Vagina (tissue), 2 donors: Measurements from ENCODE around the gene MAPKBP1. TPM values are rescaled to one million over a fixed set of nuclear protein-coding genes. Genes with fewer than 3 reads are reported as not detected.

ENCODE experiments used
- DNase-seq, 2 donors: peaks; one replicate each; pipeline ENCODE4 v3.0.0-alpha.2; 2017; ENCODE audit errors: extremely low spot score in 2 of 2
- H3K27ac ChIP-seq: fragments of 200-600 bp; sonication (generic); one replicate; pipeline ENCODE4 v1.5.1; 2019
- H3K27me3 ChIP-seq: fragments of 200-600 bp; sonication (generic); one replicate; pipeline ENCODE4 v1.5.1; 2019
- H3K36me3 ChIP-seq, 2 donors: fragments of 200-600 bp; sonication (generic); one replicate each; pipeline ENCODE4 v1.5.1; 2017 to 2019
- H3K4me1 ChIP-seq: fragments of 200-600 bp; sonication (generic); one replicate; pipeline ENCODE4 v1.5.1; 2019
- H3K4me3 ChIP-seq, 2 donors: fragments of 200-600 bp; sonication (generic); 1 replicate in 1 of 2; 2 replicates in 1 of 2; pipeline ENCODE4 v1.5.1; 2016 to 2019
- H3K9me3 ChIP-seq: fragments of 200-600 bp; sonication (generic); one replicate; pipeline ENCODE4 v1.5.1; 2019
- POLR2A ChIP-seq, 2 donors: fragments of 450-650 bp; IDR thresholded peaks; one replicate each; pipeline ENCODE4 v1.6.1; 2017; ENCODE audit warnings: antibody characterized with exemption in 2 of 2, mild to moderate bottlenecking in 2 of 2, moderate library complexity in 2 of 2
- POLR2AphosphoS5 ChIP-seq, 2 donors: sonication (generic); formaldehyde crosslinking; IDR thresholded peaks; one replicate each; pipeline ENCODE4 v1.9.0; 2017; ENCODE audit warnings: antibody characterized with exemption in 2 of 2, mild to moderate bottlenecking in 2 of 2, low read depth in 1 of 2; ENCODE audit not compliant: insufficient read depth in 1 of 2
- intact Hi-C: fragments of 100-400 bp; cut with DNase I; formaldehyde crosslinking; loops from one replicate; pipeline ENCODE4 v1.15.1; 2023
- total RNA-seq: library from RNA; depleted of rRNA; stranded (reverse); fragments of >200 nt; gene quantifications from one replicate; pipeline ENCODE4 v1.2.3, GENCODE V29; 2016
- TF ChIP-seq, protein P1 (sequence below), 3 experiments: fragments of 450-650 bp in 2 of 3; fragments of 200-600 bp in 1 of 3; sonication (generic) in 1 of 3; IDR thresholded peaks; one replicate each; pipeline ENCODE4 v1.5.1; 2017 to 2019; ENCODE audit warnings: antibody characterized with exemption in 3 of 3, mild to moderate bottlenecking in 2 of 3, moderate library complexity in 2 of 3

Gene MAPKBP1
- total RNA-seq, 1 donor from 2014 or later = 35.8 TPM

DNA sequence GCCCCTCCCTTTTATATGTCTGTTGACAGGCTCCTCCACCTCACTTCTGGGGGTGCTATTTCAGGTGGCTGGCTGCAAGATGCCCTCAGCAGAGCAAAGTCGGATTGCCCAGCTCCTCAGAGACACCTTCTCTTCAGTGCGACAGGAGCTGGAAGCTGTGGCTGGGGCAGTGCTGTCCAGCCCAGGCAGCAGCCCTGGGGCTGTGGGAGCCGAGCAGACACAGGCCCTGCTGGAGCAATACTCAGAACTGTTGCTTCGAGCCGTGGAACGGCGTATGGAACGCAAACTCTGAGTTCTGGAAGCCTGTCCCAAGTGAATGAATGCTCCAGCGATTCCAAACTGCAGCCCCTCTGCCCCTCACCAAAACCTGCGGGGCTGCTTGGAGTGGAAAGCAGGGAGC, 50.9 kb downstream of the MAPKBP1 start:
- TF ChIP-seq, protein P1, sequence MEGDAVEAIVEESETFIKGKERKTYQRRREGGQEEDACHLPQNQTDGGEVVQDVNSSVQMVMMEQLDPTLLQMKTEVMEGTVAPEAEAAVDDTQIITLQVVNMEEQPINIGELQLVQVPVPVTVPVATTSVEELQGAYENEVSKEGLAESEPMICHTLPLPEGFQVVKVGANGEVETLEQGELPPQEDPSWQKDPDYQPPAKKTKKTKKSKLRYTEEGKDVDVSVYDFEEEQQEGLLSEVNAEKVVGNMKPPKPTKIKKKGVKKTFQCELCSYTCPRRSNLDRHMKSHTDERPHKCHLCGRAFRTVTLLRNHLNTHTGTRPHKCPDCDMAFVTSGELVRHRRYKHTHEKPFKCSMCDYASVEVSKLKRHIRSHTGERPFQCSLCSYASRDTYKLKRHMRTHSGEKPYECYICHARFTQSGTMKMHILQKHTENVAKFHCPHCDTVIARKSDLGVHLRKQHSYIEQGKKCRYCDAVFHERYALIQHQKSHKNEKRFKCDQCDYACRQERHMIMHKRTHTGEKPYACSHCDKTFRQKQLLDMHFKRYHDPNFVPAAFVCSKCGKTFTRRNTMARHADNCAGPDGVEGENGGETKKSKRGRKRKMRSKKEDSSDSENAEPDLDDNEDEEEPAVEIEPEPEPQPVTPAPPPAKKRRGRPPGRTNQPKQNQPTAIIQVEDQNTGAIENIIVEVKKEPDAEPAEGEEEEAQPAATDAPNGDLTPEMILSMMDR (IDR thresholded peaks at IDR 0.05) = no peak
- no peak for TF ChIP-seq POLR2AphosphoS5 (IDR thresholded peaks at IDR 0.05; ENCODE audit: insufficient read depth in 1 of 2, low read depth in 1 of 2)
- TF ChIP-seq POLR2A (IDR thresholded peaks at IDR 0.05) = no peak
- intact Hi-C loops = no loop called here
- peaks cover 26% of the 10 kb centered on the region for H3K4me1 ChIP-seq
- DNase-seq = no peak
- no peak overlapping the region for H3K4me3 ChIP-seq
- no peaks in the 10 kb centered on the region for H3K27me3 ChIP-seq
- H3K9me3 ChIP-seq = no peaks in the 10 kb centered on the region
- no peak overlapping the region for H3K27ac ChIP-seq
- H3K36me3 ChIP-seq = peaks cover 0 to 40% of the 10 kb centered on the region in 2 donors

DNA sequence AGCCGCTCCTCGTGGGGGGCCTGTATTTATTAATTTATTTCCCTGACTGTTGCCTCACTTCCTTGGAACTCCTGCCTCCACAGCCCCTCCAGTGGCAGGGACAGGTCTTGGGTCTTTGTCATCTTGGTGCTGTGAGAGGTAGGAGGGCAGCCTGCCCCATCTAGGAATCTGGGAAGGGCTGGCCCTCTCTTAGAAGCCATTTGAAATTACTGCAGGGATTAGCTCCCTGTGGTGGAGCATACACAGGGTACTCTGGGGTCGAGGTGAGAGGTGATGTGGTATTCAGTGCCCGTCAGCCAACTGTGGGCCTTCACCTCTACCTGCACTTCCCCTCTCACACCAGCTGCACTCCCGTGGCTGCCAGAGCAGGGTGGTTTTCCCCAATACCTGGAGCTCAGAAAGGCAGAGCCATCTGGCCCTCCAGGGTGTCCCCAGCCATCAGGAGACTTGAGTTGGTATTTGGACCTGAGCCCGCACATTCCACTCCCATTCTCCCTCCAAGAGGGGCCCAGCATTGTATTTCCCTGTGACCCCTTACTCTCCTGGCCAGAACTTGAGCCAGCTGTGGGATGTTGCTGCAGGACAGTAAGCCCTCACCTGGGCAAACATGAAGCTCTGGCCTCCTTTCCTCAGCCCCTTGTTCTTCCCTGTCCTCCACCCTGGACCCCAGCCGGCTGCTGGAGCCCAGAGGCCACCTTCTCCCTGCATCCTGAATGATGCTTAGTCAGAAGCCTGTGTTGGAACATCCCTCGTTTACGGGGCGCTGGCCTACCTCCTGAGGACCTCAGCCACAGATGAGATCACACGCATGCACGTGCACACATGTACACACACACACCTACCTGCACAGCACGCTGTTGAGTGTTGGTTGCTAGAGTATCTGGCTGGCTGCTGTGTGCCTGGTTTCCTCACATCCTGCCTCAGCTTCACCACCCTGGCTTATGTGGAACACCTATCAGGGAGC, 51.6 kb downstream of the MAPKBP1 start:
- Histone ChIP-seq H3K36me3 (peaks cover 0 to 38% of the 10 kb centered on the region in 2 donors), H3K27me3 (no peaks in the 10 kb centered on the region), H3K4me3 (no peak overlapping the region), H3K9me3 (no peaks in the 10 kb centered on the region), H3K27ac (no peak overlapping the region), H3K4me1 (peaks cover 34% of the 10 kb centered on the region)
- no peak for DNase-seq
- intact Hi-C loops = no loop called here
- TF ChIP-seq, protein P1 (IDR thresholded peaks at IDR 0.05) = no peak
- TF ChIP-seq POLR2AphosphoS5 (IDR thresholded peaks at IDR 0.05; ENCODE audit: insufficient read depth in 1 of 2, low read depth in 1 of 2) (no peak), POLR2A (IDR thresholded peaks at IDR 0.05) (no peak)

DNA sequence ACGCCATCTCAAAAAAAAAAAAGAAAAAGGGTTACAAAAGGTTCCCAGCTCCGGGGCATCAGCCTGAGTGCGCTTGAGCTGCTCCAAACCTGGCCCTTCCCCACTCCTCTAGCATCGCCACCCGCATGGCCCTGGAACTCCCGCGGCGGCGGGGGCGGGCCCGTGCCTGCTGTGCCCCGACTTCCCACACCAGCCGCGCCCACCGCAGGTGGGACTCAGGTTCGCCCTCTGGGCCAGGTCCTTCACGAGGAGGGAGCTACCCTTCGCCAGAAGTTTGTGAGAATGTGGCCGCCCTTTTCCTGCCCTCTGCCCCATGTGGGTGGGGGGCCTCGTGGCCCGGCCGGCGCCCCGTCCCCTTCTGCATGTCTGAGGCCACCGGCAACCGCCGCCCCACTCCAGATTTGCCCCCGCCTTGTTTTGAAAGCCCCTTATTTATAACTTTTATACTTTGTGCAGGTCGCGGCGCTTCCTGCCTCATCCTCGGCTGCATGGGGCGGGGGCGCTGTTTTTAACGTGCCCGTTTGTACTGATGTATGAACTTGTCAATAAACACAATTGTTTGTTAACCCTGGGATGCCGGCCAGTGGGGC, 53.1 kb downstream of the MAPKBP1 start:
- intact Hi-C loops = no loop called here

DNA sequence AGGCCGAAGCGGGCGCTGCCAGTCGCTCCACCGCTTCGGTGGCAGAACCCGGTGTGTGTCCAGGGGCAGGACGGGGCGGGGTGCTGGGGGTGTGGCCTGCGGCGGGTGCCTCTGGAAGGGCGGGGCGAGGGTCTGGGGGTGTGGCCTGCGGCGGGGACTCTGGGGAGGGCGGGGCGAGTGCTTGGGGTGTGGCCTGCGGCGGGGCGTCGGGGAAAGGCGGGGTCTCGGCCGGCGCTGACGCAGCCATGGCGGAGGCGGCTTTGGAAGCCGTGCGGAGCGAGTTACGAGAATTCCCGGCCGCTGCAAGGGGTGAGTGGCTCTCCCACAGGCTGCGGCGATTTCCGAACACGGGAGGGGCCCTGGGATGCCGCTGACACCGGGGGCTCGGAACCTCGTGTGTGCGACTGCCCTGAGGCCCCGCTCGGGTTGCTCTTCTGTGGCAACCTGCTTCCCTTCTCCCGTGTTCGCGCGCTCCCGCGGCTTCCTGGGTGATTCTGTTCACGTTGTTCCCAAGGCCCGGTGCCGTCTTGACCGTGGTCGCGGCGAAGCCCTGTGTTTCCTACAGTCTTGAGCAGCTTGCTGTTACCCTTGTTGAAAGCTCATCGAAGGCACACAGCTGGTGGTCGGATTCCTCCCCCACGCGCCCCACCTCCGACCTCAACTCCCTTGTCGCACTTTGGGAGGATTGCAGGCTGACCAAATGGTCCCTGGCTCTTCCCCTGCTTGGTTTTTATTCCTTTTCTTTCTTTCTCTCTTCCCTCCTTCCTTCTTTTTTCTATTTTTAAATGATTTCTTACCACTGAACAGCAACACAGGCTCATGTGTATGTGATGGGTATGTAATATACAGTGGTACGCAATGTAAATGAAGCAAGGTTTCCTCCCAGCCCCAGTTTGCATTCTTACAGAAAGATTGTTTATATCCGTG, 53.9 kb downstream of the MAPKBP1 start, which contains the start of gene JMJD7:
Gene JMJD7, plus strand, starts transcription at position 213 of the 927 bp plus-strand sequence. Its CDS starts 33 bp downstream, at position 246.
- no peaks in the 10 kb centered on the region for H3K9me3 ChIP-seq
- intact Hi-C loops = no loop called here
- peak within 1 kb of the TSS; percentile 77 to 88 for H3K4me3 ChIP-seq
- peak; percentile 96 to 98 for DNase-seq
- H3K27me3 ChIP-seq = no peaks in the 10 kb centered on the region
- H3K36me3 ChIP-seq = peaks cover 0 to 17% of the 10 kb centered on the region in 2 donors
- H3K4me1 ChIP-seq = peaks cover 56% of the 10 kb centered on the region
- H3K27ac ChIP-seq = peak within 1 kb of the TSS; percentile 90
- TF ChIP-seq POLR2AphosphoS5 (IDR thresholded peaks at IDR 0.05; ENCODE audit: insufficient read depth in 1 of 2, low read depth in 1 of 2) (peak in 1 of 2 donors; percentile 94), POLR2A (IDR thresholded peaks at IDR 0.05) (peak in 1 of 2 donors; percentile 80)
- TF ChIP-seq, protein P1 (IDR thresholded peaks at IDR 0.05) = no peak

More for the DNA sequence above, 53.1 kb downstream of the MAPKBP1 start:
- Histone ChIP-seq H3K36me3 (peaks cover 0 to 23% of the 10 kb centered on the region in 2 donors), H3K9me3 (no peaks in the 10 kb centered on the region), H3K27me3 (no peaks in the 10 kb centered on the region), H3K4me3 (peak overlapping the region; percentile 77 to 88), H3K4me1 (peaks cover 49% of the 10 kb centered on the region), H3K27ac (peak overlapping the region; percentile 62)
- DNase-seq = no peak
- TF ChIP-seq POLR2A (IDR thresholded peaks at IDR 0.05) (no peak), POLR2AphosphoS5 (IDR thresholded peaks at IDR 0.05; ENCODE audit: insufficient read depth in 1 of 2, low read depth in 1 of 2) (no peak)
- TF ChIP-seq, protein P1 (IDR thresholded peaks at IDR 0.05) = no peak
